GM19467 (cell line): Measurements from ENCODE around the gene CSNK1D.
A peak's percentile ranks its signal among the peaks of the same experiment; 100 is the strongest.
"Not testable (repeated sequence)": the region's sequence is repeated elsewhere in the genome, so short reads cannot be mapped to it uniquely, and the experiment has no call there.

Source experiments
- ATAC-seq: cut with Tn5 transposase; IDR thresholded peaks from one replicate; pipeline ENCODE4 v1.9.1; 2021; ENCODE audit warnings: mild to moderate bottlenecking, moderate library complexity; ENCODE audit not compliant: unreplicated experiment

The CSNK1D gene

DNA sequence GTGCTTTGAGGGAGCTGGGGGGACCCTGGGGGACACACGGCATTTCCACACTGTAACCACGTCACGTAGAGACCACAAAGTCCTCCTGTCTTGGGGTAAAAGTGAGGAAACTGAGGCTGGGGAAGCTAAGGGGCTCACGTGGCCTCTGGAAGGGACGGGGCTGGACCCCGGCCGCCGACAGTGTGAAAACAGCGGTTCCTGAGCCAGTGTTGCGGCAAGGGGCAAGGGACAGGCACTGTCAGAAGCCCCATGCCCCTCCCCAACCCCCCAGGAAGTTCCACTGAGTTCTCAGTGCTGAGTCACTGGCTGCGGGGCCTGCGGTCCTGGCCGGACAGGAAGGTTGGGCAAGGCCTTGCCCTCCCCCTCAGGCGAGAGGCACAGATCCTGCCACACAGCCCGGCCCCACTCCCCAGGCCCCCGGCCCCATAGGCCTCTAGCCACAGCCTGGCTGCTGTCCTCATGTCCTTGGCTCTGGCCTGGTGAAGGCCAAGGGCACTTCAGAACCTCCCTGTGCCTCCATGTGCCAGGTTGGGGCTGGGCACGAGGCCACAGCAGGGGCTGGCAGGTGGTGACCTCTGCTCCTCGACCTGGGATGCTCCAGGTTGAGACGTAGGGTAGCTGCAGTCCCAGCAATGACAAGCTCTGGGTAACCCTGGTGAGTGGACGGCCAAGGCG lies 55.8 kb downstream of the CSNK1D start:
- ATAC-seq = no peak

DNA sequence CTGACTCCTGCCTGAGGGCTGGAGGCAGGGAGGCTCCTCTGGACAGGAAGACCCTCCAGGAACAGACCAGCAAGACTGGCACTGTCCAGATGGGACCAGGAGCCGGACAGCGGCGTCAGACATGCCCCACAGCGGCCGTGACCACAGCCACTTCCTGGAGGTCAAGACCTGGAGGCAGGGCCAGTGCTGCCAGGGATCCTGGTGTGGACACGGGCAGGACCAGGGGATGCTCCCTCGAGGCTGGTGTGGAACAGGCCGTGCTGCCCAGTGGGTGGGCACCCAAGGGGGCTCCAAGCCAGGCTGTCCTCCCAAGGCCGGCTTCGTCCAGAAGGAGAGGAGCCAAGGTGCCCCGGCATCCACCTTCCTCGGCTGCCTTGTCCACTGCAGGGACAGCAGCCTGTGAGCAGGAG lies 56.4 kb downstream of the CSNK1D start:
- ATAC-seq = no peak

DNA sequence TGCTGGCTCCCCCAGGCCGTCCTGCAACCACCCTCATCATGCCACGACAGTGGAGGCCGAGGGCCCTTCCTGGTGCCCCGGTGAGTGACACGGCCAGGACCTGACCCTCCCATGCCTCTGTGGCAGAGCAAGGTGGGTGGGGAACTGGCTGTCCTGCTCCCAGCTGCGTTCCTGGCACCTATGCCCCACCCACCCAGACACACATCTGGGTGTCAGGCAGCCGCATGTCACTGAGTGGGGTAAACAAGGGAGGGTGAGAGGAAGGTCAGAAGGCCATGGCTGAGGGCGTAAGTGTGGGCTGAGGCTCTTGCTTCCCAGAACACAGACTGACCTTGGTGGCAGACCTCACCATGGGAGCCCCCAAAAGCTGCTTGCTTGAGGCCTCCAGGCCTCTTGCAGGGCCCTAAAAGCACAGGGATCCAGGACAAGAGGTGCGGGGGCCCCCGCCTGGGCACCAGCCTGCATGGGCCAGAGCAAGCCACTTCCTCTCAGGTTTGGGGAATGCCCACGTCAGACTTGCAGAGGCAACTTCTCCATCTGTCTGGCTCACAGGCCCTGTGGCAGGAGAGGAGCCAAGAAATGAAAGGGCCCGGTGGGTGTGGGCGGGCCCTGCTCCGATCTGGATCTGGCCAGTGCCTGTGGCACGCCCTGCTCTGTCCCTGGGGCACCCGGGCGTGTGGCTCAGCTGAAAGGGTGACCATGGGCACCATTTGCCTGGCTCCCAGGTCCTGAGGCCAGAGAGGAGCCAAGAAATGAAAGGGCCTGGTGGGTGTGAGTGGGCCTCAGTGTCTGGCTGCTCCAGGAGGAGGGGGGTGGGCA lies 57.0 kb downstream of the CSNK1D start:
- ATAC-seq = peak; percentile 46

DNA sequence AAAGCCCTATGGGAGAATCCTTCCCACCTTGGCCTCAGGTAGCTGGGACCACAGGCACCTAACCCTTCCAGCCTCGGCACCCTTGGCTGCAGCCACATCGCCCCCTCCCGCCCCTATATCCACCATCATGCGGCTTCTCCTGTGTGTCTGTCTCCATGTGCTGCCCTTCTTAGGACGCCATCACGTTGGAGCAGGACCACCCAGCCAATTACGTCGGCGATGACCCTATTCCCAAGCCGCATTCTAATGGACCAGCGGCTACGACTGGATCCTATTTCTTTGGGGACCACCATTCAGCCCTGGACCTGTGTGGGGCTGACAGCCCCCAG lies 57.6 kb downstream of the CSNK1D start:
- no peak for ATAC-seq

DNA sequence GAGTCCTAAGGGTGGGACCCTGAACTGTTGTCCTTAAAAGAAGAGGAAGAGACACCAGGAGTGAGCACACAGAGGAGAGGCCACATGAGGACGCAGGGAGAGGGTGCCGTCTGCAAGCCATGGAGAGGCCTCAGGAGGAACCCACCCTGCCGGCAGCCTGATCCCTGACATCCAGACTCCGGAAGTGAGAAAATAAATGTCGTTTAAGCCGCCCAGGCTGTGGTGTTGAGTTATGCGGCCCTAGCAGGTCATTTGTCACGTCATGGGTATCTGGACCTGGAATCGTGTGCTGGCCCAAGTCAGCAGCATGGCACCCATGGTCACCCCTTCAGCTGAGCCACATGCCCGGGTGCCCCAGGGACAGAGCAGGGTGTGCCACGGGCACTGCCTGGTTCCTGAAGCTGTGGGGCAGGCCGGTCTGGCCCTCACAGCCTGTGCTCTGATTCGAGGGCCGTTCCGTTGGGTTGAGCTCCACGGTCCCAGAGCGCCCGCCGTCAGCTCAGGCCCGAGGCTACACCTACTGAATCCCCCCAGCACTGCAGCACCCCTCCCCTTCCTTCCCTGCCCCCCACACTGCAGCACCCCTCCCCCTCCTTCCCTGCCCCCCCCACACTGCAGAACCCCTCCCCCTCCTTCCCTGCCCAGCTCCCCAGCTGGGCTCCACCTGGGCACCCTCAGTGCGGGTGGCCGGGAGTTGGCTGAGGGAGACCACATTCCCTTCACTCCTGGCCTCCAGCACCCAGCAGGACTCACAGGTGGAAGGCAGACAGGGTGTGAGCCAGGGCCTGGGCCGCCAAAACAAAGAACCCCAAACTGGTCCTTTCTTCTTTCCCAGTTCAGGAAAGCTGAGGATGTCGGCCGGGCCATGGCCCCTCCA lies 58.2 kb downstream of the CSNK1D start:
- ATAC-seq = no peak

DNA sequence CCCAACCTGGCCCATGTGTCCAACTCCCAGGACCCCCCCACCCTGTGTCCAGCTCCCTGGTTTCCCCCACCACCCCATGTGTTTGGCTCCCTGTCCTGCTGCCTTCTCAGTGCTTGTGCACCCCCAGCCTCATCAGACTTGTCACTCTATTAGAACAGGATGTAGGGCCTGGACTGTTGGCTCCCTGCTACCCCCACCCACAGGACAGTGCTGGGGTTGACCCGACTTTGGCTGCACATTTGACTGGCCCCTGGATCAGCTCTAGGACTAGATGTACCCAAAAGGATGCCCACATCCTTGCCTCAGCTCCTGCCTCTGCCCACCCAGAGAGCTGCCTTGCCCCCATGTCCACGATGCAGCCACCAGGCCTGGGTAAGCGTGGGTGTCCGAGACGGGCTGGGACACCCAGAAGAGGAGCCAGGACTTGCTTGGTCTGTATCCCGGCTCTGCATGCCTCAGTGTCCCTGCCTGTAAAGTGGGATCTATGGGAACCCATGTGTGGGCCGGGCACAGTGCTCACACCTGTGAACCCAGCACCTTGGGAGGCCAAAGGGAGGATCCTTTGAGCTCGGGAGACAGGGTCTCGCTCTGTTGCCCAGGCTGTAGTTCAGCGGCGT lies 59.4 kb downstream of the CSNK1D start:
- ATAC-seq = no peak

DNA sequence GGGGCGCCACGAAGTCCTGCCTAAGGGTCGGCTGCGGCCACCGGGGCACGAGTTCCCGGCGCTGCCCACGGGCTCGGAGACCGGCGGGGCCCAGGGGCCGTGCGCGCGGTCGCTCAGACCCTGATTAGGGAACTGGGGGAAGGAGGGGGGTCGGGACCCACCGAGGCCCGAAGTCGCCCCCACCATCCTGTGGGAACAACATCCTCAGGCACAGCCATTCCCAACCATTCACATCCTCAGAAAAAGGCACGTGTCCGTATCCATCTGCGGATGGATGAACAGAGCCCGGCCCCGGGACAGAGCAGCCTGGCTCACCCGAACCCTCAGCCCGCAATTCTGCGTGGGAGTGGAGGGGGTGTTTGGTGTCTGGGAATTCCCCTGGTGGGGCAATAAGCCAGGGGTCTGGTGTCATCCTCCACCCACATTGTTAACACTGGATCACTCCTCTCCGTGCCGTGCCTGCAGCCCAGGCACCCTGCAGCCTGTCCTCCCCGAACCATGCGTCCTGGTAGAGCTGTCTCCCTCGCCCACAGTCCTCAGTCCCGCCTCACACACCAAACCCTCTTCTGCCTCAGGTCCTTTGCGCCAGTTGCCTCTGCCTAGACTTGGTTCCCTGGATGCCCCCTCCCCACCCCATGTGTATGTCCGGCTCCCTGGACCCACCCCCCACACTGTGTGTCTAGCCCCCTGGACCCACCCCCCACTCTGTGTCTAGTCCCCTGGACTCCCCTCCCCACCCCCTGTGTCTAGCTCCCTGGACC lies 60.1 kb downstream of the CSNK1D start:
- no peak for ATAC-seq

DNA sequence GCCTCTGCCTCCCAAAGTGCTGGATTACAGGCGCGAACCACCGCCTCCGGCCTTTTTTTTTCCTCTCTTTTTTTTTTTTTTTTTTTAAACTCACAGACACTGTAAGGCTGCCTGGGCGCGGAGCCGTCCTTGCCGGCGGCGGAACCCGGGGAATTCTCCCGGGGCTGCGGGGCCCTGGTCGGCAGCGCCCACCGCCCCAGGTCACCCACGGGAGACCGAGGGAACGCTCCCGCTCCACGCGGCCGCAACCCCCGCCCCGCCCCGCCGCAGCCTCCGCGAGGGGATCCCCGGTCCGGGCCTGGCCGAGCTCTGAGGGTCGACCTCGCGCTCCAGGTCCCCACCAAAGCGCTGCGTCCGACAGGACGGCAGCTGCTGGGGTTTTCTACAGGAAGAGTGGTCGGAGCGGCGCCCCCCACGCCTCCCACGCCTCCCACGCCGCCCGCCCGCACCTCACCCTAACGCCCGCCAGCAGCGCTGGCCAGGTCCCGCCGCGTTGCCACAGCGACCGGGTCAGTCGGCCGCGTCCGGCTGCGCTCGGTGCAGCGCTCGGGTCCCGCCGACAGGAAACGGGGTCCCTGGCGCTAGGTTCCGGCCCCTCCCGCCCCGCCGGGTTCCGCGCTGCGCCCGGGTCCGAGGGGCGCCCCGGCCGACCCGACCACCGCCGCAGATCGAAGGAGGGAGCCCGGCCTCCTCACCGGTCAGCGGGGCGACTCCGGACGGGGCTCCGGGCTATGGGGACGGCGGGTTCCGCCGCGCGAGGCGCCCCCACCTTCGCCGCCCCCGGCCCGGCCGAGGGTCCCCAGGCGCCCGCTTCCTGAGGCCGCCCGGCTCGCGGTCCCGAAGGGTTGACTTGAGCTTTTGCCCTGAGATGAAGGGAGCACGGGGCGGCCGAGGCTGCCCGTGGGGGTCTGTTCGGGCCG lies 60.9 kb downstream of the CSNK1D start, which contains the start of gene CCDC57:
Gene CCDC57, minus strand, starts transcription at position 512 of the 920 bp plus-strand sequence. CDS start 10,898 bp downstream, outside the sequence.
- no peak for ATAC-seq

DNA sequence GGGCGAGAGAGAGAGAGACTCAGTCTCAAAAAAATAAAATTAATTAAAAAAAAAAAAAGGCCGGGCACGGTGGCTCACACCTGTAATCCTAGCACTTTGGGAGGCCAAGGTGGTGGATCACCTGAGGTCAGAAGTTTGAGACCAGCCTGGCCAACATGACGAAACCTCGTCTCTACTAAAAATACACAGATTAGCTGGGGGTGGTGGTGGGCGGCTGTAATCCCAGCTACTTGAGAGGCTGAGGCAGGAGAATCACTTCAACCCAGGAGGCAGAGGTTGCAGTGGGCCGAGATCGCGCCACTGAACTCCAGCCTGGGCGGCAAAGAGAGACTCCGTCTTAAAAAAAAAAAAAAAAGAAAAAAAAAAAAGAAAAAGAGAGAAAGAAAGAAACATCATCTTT lies 62.8 kb downstream of the CSNK1D start:
- ATAC-seq = not testable (repeated sequence)

DNA sequence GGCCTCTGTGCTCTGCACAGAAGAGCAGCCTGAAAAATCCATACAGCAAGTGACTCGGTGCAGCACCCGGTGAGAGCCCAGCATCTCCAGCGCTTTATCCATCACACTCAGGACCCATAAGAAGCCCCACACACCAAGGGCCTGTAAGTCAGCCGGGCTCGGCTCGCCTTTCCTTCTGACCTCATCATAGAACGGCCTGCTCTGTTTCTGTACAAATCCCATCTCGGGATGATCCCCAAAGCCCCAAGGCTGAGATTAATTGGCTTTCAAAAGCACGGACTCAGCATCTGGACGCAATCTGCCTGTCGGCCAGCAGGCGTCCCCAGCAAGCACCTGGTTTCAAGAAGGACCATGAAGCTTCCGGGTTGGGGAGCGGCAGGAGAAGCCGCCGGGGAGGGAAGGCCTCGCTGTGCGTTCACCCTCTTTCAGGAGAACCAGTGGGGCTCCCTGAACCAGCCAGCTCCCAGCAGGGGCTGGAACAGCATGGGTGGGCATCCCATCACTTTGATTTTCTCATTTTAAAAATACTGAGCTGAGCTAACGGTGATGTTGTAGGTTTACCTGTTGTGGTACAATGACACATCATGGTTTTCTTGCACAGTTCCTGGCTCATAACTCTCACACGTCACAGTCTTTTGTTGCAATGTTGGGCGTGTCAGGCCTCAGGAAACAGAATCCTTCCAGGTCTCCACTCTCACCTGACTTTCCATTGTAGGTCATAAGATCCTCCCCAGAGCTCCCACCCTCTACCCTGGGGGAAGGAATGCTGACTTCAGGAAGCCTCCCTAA lies 67.6 kb downstream of the CSNK1D start:
- ATAC-seq = no peak

DNA sequence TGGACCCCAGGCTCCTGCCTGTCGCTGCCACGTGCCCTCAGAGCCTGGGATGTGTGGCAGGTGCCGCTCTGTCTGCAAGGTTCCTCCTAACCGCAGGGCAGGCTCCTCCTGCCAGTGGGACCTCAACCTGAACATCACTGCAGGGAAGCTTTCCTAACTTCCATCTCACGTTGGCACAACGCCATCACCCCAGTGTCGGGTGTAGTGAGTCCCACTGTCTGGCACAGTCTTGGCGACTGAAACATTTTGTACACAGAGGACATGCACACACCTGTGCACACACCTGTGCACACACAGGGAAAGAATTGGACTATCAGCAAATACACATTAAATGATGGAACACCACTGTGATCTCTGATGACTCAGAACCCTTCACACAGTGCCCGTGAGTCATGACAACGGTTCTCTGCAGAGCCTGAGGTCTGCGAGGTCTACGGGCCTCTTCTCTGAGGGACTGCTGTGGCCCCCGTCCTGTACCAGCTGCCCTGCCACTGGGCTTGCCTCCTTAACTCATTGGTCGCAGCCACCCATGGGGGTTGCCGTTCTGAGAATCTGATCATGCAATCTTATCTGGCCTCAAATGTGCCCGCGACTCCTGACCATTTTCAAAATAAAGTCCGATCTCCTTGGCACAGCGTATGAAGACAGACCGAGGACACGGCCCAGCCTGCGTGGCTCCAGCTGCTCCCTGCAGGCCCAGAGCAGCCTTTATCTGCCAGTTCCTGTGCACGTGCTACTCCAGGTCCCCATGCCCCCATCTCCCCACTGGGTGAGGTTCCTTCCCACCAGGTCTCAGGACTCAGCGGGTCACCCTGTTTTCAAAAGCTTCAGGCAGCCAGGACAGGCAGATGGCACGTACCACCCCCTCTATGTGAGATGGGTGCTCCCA lies 68.4 kb downstream of the CSNK1D start:
- no peak for ATAC-seq

DNA sequence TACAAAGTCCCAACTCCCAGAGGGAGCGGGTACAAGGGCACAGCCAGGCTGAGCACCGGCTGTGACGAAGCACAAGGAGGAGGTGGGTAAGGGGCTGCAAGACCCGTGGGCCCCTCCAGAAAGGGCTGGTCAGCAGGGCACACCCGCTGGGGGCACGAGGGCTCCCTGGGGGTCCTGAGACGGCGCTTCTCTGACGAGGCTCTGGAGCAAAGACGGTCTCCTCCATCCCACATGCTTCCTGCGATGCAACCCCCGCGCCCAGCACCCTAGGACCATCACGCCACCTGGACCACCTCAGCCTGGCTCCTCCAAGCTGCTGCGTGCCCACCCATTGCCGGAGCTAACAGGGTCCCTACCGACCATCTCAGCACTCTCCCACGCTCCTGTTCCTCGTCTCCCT lies 69.6 kb downstream of the CSNK1D start:
- ATAC-seq = no peak

DNA sequence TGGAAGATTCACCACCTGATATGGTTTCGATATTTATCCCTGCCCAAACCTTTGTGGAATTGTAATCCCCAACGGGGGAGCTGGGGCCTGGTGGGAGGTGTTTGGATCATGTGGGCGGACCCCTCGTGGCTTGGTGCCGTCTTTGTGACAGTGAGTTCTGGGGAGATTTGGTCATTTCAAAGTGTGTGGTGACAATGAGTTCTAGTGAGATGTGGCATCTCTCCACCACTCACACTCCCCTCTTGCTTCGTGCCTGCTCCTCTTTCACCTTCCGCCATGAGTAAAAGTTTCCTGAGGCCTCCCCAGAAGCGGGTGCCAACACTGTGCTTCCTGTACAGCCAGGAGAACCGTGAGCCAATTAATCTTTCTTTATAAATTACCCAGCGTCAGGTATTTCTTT lies 70.5 kb downstream of the CSNK1D start:
- ATAC-seq = no peak

DNA sequence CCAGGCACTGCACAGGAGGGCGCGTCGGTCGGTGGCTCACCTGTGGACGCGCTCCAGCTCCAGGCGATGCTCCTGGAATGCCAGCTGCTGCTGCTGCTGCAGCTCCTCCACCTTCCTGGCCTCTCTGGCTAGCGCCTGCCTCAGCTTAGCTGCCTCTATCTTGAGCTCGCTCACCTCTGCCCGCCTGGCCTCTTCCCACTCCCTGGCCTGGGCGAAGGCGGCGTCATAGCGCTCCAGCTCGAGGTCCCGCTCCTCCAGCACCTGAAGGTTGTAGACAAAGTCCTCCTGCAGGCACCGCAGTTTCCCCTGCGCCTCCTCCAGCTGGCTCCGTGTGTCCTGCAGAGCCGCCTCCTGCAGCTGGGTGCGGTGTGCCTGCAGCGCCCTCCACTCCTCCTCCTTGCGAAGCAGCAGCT lies 72.0 kb downstream of the CSNK1D start:
- no peak for ATAC-seq

DNA sequence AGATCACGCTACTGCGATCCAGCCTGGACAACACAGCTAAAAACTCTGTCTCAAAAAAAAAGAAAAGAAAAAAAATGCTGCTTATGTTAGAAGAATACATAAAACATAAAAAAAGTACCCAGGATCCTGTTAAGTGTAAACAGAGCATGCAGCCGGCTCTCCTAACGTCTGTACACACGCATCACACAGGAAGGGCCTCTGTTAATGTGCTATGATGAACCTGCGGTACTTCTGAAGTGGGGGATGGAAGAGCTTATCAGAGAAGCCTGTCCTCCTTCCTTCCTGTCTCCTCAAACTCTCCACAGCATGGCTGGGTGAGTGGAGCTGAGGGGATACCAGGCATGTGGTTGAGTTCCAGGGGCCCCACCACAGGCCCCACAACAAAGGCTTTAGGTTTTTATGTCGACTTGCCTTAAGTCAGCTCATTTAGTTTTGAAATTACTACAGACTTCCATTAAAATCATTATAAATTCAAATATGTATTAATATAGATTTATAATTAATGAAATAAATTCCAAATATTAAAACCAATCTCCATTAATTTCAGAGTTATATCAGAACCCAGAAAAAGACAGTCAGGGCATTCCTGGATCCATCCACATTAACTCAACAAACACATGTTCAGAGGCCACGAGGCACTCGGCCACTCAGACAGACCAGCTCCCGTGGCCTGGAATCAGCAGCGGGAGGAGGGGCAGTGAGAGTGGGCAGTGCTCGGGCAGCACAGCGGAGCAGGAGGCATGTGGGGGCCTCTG lies 72.6 kb downstream of the CSNK1D start:
- ATAC-seq = no peak

DNA sequence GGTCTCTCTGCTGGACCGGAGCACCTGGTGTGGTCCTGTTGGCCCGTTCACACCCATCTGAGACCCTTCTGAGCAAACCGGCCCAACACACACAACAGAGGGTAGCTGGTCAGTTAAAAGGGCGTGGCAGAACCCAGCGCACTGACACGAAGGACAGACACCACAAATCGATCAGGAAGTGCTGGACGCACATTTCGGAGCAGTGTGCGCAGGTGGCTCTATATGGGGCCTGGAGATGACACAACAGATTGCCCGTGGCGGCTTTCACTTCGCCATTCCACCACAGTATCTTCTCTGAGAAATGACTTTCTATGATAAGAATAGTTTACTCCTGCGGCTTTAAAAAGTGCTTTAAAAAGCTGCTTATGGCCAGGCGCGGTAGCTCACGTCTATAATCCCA lies 73.4 kb downstream of the CSNK1D start:
- no peak for ATAC-seq

DNA sequence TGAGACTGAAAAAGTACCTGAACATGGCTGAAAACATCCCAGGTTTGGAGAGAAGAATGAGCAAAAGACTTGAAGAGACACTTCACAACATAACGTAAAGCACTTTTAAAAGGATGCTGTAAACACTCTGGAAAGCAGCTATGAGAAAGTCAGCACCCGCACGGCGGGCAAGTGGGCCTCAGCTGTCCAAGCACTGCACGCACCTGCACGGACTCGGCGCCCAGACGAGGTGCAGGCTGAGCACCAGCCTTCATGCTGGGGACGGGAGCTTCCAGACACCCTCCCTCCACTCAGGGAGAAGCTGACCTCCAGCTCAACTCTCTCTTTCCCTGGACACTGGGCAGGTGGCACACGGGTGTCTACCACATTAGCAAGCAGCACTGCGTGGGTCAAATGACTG lies 74.0 kb downstream of the CSNK1D start:
- no peak for ATAC-seq
